OCI-LY7 (cell line): ENCODE measurements around the gene AFG1L.

Experiments
- CTCF ChIP-seq: fragments of 200-600 bp; sonication (generic); conservative IDR thresholded peaks from 2 replicates; pipeline ENCODE4 v1.5.1; 2014; ENCODE audit warnings: mild to moderate bottlenecking, antibody characterized with exemption, low read length, moderate library complexity, mixed read lengths
- EZH2phosphoT487 ChIP-seq: fragments of 200-600 bp; sonication (generic); IDR thresholded peaks from 2 replicates; pipeline ENCODE4 v1.6.1; 2018; ENCODE audit warnings: low read depth, borderline replicate concordance, mild to moderate bottlenecking, mixed run types, antibody characterized with exemption, low read length, moderate library complexity, mixed read lengths

- TF ChIP-seq CTCF (no peak), EZH2phosphoT487 (no peak)
Measured at GRCh38 chr6:108454356-108454755, 159.5 kb downstream of the AFG1L start.
